ENCODE results near the gene RAD51B.

The RAD51B gene

GRCh38 chr14:68571928-68572525 lies 752.4 kb downstream of the RAD51B start:
- no peak for DNase-seq (ENCODE audit: insufficient read length, low spot score)
- no peak for FAIRE-seq
- TF ChIP-seq, protein P1, sequence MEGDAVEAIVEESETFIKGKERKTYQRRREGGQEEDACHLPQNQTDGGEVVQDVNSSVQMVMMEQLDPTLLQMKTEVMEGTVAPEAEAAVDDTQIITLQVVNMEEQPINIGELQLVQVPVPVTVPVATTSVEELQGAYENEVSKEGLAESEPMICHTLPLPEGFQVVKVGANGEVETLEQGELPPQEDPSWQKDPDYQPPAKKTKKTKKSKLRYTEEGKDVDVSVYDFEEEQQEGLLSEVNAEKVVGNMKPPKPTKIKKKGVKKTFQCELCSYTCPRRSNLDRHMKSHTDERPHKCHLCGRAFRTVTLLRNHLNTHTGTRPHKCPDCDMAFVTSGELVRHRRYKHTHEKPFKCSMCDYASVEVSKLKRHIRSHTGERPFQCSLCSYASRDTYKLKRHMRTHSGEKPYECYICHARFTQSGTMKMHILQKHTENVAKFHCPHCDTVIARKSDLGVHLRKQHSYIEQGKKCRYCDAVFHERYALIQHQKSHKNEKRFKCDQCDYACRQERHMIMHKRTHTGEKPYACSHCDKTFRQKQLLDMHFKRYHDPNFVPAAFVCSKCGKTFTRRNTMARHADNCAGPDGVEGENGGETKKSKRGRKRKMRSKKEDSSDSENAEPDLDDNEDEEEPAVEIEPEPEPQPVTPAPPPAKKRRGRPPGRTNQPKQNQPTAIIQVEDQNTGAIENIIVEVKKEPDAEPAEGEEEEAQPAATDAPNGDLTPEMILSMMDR (IDR thresholded peaks at IDR 0.05; ENCODE audit: insufficient read depth, missing control alignments) = no peak

- no peak for DNase-seq (ENCODE audit: insufficient read length, low spot score)
- no peak for FAIRE-seq
- TF ChIP-seq, protein P1 (IDR thresholded peaks at IDR 0.05; ENCODE audit: insufficient read depth, missing control alignments) = no peak
Measured at GRCh38 chr14:68573126-68573525, 753.5 kb downstream of the RAD51B start.

DNA sequence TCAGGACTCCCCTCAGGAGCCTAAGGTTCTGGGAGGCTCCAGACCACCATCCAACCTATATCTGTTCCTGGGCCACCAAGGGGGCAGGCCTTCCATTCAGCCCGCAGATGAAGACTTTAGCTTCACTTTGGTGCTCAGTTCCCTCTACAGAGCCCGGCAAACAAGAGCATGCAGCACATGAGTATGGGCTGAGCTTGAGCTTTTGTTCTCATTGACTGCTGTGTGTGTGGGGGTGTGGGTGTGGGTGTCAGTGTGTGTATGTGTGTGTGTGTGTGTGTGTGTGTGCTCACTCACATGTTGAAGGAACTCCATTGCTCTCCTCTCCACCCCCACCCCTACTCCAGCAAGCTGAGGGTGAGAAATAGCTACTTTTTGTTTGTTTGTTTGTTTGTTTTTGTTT lies 754.1 kb downstream of the RAD51B start:
- FAIRE-seq (no peak), DNase-seq (ENCODE audit: insufficient read length, low spot score) (no peak)
- TF ChIP-seq, protein P1 (IDR thresholded peaks at IDR 0.05; ENCODE audit: insufficient read depth, missing control alignments) = no peak

- TF ChIP-seq, protein P1 (IDR thresholded peaks at IDR 0.05; ENCODE audit: insufficient read depth, missing control alignments) = no peak
- DNase-seq (ENCODE audit: insufficient read length, low spot score) (no peak), FAIRE-seq (no peak)
Measured at GRCh38 chr14:68574461-68574860, 754.9 kb downstream of the RAD51B start.

GRCh38 chr14:68574906-68575305 lies 755.3 kb downstream of the RAD51B start:
- FAIRE-seq = no peak
- TF ChIP-seq, protein P1 (IDR thresholded peaks at IDR 0.05; ENCODE audit: insufficient read depth, missing control alignments) = no peak

GRCh38 chr14:68575426-68575825 lies 755.8 kb downstream of the RAD51B start:
- TF ChIP-seq, protein P1 (IDR thresholded peaks at IDR 0.05; ENCODE audit: insufficient read depth, missing control alignments) = no peak
- FAIRE-seq = no peak
- no peak for DNase-seq (ENCODE audit: insufficient read length, low spot score)

More at GRCh38 chr14:68574906-68575305, 755.3 kb downstream of the RAD51B start:
- DNase-seq (ENCODE audit: insufficient read length, low spot score) = no peak

DNA sequence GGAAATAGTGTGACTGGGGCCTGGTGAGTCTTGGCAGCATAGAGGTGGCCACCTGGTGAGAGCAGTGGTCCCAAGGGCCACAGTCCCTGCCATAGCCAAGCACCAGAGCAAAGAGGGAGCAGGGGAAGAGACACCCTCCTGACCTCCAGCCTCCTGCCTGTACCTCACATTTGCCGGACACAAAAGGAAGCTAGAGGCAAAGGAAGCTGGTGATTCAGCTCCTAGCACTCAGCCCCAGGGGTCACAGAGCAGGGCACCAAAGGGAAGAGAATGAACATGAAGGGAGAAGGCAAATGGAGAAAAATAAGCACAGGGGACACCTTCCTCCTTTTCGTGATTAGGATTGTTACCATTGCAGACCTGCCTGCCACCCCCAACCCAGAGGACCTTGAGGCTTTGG lies 756.5 kb downstream of the RAD51B start:
- TF ChIP-seq, protein P1 (IDR thresholded peaks at IDR 0.05; ENCODE audit: insufficient read depth, missing control alignments) = no peak
- DNase-seq (ENCODE audit: insufficient read length, low spot score) (no peak), FAIRE-seq (no peak)
